ENCODE measurements around the gene TRPT1.

TRPT1 gene

DNA sequence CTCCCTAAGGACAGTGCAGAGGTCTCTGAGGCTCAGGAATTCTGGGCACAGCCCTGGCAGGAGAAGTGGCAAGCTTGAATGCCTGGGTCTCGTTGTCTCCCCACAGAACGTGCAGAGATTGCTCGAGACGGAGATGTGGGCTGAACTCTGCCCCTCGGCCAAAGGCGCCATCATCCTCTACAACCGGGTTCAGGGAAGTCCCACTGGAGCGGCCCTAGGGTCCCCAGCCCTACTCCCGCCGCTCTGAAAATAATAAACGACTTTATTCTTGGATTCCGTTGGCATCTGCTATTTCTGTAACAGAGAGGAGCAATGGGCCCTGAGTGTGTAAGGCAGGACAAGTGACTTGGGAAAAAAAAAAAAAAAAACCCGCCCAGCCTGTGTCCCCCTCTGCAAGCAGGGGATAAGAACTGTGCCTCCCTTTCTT is 3.8 kb upstream of the TRPT1 start:
- DNase-seq (ENCODE audit: low spot score), result no peak

- DNase-seq (ENCODE audit: low spot score), result no peak
These were observed 3.2 kb upstream of the TRPT1 start for GRCh38 chr11:64229090-64229743.

GRCh38 chr11:64227405-64227956 is 1.5 kb upstream of the TRPT1 start:
- DNase-seq (ENCODE audit: low spot score), result no peak

- DNase-seq (ENCODE audit: low spot score), result peak; percentile 32
These were observed 593 bp upstream of the TRPT1 start for GRCh38 chr11:64226507-64227051.

DNA sequence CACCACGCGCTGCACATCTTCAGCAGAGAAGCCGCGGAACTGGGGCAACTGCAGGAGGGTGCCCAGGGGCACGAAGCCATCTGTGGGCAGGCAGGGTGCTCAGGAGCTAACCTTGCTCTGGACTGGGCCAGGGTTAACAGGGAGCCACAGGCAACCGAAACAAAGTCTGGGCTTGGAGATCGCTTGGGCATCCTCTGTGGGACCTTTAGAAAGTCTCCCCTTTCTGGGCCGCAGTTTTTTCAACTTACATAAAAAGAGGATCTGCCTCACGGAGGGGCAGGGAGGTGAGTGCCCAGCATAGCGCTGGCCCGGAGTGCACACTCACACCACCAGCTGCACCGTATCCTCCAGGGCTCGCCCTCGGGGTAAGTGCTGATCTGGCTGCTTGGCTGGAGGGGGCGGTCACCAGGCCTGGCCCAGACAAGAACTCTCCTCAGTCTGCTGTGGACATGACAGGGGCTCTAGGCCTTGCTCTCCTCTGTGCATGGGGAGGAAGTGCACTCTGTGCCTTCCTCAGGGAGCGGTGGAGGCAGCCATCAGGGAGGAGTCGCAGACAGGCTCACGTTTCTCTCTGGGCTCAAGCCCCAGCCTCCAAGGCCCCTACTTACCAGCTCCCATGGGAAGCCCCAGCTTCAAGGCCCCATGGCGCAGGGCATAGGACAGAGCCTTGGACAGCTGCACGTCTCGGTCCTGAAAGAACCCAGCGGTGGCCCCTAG is 937 bp downstream of the TRPT1 start:
- peak; percentile 26 for DNase-seq (ENCODE audit: low spot score)

GRCh38 chr11:64224151-64224890 is 1.7 kb downstream of the TRPT1 start:
- no peak for DNase-seq (ENCODE audit: low spot score)

DNA sequence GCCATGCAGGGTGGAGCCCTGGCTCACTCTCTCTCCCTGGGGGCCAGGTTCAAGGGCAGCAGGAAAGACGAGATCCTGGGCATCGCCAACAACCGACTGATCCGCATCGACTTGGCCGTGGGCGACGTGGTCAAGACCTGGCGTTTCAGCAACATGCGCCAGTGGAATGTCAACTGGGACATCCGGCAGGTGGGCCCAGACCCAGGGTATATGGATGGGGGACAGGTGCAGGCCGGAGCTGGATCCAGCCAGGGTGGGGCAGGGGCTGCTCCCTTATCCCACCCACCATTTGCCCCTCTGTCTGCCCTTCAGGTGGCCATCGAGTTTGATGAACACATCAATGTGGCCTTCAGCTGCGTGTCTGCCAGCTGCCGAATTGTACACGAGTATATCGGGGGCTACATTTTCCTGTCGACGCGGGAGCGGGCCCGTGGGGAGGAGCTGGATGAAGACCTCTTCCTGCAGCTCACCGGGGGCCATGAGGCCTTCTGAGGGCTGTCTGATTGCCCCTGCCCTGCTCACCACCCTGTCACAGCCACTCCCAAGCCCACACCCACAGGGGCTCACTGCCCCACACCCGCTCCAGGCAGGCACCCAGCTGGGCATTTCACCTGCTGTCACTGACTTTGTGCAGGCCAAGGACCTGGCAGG is 2.9 kb downstream of the TRPT1 start:
- DNase-seq (ENCODE audit: low spot score), result no peak

- no peak for DNase-seq (ENCODE audit: low spot score)
These were observed 3.4 kb downstream of the TRPT1 start for GRCh38 chr11:64222651-64223000.

GRCh38 chr11:64220798-64221197 is 5.2 kb downstream of the TRPT1 start:
- DNase-seq (ENCODE audit: low spot score), result no peak

GRCh38 chr11:64220271-64220670 is 5.7 kb downstream of the TRPT1 start:
- DNase-seq (ENCODE audit: low spot score), result no peak

- DNase-seq (ENCODE audit: low spot score), result no peak
These were observed 6.2 kb downstream of the TRPT1 start for GRCh38 chr11:64219755-64220154.

- DNase-seq (ENCODE audit: low spot score), result no peak
These were observed 6.7 kb downstream of the TRPT1 start for GRCh38 chr11:64219354-64219684.

GRCh38 chr11:64218628-64219353 is 7.2 kb downstream of the TRPT1 start:
- no peak for DNase-seq (ENCODE audit: low spot score)

GRCh38 chr11:64216879-64217278 is 9.1 kb downstream of the TRPT1 start:
- DNase-seq (ENCODE audit: low spot score), result peak; percentile 20

DNA sequence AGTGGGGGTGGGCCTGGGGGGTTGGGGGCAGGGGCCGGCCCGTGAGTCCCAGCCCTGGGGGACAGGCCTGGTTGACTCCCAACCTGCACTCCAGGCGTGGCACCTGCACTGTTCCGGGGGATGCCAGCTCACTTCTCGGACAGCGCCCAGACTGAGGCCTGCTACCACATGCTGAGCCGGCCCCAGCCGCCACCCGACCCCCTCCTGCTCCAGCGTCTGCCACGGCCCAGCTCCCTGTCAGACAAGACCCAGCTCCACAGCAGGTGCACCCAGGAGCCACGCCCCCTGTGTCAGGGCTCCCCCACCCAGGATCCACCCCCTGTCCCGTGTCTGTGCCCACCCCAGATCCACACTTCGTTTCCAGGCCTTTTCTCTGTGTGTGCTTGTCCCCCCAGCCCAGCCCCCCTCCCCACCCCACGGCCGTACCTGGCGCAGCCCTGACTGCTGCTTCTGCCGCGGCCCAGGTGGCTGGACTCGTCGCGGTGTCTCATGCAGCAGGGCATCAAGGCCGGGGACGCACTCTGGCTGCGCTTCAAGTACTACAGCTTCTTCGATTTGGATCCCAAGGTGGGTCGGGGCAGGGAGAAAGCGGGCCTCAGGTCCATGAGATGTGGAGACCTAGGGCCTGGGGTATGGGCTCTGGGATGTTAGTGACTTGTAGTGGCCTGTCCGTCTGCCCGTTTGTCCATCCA is 14.7 kb downstream of the TRPT1 start:
- peak; percentile 14 for DNase-seq (ENCODE audit: low spot score)

DNA sequence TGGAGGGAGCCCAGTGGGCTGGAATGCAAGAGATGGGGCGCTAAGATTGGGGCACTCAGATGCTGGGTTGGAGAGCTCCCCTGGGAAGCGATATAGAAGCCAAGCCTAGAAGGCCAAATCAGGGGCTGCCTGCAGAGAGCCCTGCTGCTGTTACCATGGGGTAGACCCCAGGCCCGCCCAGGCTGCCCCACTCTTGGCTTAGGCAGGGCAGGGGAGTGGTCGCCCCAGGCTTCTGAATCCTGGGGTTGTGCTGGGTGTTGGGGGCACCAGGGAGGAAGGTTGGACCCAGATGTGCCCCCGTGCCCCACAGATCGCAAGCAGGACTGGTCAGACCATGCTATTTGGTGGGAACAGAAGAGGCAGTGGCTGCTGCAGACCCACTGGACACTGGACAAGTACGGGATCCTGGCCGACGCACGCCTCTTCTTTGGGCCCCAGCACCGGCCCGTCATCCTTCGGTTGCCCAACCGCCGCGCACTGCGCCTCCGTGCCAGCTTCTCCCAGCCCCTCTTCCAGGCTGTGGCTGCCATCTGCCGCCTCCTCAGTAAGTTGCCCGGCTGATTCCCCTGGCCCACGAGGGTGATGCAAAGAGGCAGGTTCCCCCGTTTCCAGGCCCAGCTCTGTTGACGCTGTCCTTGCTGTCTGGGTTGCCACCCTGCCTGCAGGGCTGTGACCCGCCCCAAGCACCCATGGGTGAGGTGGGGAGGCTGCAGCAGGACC is 15.5 kb downstream of the TRPT1 start:
- DNase-seq (ENCODE audit: low spot score), result no peak

GRCh38 chr11:64209563-64209843 is 16.5 kb downstream of the TRPT1 start:
- peak; percentile 17 for DNase-seq (ENCODE audit: low spot score)

- no peak for DNase-seq (ENCODE audit: low spot score)
These were observed 17.0 kb downstream of the TRPT1 start for GRCh38 chr11:64208796-64209562.

DNA sequence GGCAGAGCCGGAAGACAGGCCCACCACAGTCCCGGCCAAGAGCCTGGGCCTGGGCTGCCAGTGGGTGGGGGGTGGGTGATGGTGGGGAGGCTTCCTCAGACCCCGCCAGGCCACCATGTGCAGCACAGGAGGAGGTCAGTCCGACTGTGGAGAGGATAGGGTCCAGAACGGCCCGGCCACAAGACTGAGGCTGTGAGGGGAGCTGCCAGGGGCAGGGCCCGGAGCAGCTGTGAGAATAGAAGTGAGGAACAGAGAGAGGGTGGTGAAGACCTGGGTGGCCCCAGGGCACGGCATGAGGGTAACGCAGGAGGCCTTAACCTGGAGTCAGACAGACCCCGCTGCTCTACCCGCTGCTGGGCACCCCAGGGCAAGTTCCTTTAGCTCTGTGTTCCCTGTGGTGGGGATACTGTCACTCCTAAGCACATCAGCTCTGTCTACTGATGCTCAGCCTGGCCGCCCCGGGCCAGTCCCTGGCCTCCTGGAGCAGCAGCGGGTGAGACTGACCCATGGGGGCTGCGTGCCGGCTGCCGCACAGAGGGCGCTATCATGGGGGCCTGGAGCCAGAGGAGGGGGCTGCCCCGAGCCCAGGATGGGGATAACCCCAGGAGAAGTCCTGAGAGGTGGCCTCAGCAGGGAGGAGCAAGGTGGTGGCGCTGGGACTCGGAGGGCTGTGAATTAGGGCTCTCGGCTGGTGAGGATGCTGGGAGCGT is 17.7 kb downstream of the TRPT1 start:
- no peak for DNase-seq (ENCODE audit: low spot score)

Measured in iPS-NIHi11 (cell line).